Transverse colon (tissue), 3 donors: Measurements from ENCODE around the gene PCNT.

Source experiments
- CTCF ChIP-seq, 5 experiments: fragments of 200-600 bp in 3 of 5; fragments of 450-650 bp in 2 of 5; sonication (generic) in 3 of 5; IDR thresholded peaks; 1 replicate in 2 of 5; 2 replicates in 3 of 5; pipeline ENCODE4 v1.5.1; 2016 to 2017; ENCODE audit warnings: antibody characterized with exemption in 5 of 5, inconsistent platforms in 3 of 5, mild to moderate bottlenecking in 2 of 5, moderate library complexity in 1 of 5
- POLR2A ChIP-seq: fragments of 450-650 bp; IDR thresholded peaks from one replicate; pipeline ENCODE4 v1.6.1; 2016; ENCODE audit warnings: antibody characterized with exemption, mild to moderate bottlenecking, moderate library complexity

GRCh38 chr21:46435786-46436227 is 111.9 kb downstream of the PCNT start:
- no peak for TF ChIP-seq POLR2A
- no peak for TF ChIP-seq CTCF (IDR thresholded peaks at IDR 0.05)
